ENCODE results near the gene GPHN.

Gene GPHN

DNA sequence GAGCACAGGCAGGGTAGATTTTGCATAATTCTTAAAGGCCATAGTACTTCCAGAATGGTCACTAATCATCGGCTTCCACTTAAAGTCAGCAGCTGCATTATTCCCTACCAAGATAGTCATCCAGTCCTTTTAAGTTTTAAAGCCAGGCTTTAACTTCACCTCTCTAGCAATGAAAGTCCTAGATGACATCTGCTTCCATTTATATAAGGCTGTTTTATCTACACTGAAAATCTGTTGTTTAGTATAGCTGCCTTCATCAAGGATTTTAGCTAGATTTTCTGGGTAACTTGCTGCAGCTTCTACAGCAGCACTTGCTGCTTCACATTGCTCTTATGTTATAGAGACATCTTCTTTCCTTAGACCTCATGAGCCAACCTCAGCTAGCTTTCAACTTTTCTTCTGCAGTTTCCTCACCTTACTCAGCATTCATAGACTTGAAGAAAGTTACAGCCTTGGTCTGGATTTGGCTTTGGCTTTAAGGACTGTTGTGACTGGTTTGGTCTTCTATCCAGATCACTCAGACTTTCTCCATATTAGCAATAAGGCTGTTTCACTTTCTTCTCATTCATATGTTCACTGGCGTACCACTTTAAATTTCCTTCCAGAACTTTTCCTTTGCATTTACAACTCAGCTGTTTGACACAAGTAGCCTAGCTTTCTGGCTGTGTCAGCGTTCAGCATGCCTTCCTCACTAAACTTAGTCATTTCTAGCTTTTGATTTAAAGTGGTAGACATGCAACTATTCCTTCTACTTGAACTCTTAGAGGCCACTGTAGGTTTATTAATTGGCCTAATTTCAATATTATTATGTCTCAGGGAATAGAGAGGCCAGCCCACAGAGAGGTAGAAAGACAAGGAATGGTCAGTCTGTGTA is 471.4 kb downstream of the GPHN start:
- H3K4me3 ChIP-seq (ENCODE audit: low read length), result no peak overlapping the region
- TF ChIP-seq, protein P1, sequence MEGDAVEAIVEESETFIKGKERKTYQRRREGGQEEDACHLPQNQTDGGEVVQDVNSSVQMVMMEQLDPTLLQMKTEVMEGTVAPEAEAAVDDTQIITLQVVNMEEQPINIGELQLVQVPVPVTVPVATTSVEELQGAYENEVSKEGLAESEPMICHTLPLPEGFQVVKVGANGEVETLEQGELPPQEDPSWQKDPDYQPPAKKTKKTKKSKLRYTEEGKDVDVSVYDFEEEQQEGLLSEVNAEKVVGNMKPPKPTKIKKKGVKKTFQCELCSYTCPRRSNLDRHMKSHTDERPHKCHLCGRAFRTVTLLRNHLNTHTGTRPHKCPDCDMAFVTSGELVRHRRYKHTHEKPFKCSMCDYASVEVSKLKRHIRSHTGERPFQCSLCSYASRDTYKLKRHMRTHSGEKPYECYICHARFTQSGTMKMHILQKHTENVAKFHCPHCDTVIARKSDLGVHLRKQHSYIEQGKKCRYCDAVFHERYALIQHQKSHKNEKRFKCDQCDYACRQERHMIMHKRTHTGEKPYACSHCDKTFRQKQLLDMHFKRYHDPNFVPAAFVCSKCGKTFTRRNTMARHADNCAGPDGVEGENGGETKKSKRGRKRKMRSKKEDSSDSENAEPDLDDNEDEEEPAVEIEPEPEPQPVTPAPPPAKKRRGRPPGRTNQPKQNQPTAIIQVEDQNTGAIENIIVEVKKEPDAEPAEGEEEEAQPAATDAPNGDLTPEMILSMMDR (conservative IDR thresholded peaks at IDR 0.05; ENCODE audit: low read depth, low read length), result no peak
- DNase-seq (ENCODE audit: low read depth), result no peak

DNA sequence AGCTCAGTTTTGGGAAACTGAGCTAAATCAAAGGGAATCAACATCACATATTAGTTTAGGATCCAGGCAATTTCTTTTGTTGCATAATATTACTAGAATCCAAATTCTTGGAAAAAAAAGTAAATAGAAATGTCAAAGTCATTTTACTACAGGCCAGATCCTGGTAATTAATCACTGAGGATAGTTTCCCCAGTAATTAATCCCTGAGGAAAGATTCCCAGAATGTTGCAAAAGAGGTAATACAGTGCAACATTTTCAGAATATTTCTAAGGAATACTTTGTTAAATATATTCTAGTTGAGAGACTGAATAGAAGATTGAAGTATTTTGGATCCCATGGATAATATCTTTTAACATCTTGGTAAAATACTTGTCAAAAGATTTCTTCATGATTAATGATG is 474.3 kb downstream of the GPHN start:
- no peak for DNase-seq (ENCODE audit: low read depth)
- H3K4me3 ChIP-seq (ENCODE audit: low read length), result no peak overlapping the region
- TF ChIP-seq, protein P1 (conservative IDR thresholded peaks at IDR 0.05; ENCODE audit: low read depth, low read length), result no peak

DNA sequence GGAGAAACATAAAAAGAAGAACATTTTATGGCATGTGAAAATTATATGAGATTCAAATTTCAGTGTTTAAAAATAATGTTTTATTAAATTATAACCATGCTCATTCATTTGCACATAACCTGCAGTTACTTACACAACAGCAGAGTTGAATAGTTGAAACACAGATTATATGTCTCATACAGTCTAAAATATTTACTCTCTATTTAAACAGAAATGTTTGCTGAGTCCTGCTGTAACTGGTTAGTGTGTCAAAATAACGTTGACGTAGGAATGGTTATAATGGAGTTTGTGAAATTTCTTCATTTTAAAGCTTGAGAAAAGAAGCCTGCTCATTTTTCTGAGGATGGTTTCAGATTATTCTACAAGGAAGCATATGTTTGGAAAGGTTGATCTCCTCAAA is 484.8 kb downstream of the GPHN start:
- H3K4me3 ChIP-seq (ENCODE audit: low read length), result no peak overlapping the region
- TF ChIP-seq, protein P1 (conservative IDR thresholded peaks at IDR 0.05; ENCODE audit: low read depth, low read length), result no peak
- no peak for DNase-seq (ENCODE audit: low read depth)

DNA sequence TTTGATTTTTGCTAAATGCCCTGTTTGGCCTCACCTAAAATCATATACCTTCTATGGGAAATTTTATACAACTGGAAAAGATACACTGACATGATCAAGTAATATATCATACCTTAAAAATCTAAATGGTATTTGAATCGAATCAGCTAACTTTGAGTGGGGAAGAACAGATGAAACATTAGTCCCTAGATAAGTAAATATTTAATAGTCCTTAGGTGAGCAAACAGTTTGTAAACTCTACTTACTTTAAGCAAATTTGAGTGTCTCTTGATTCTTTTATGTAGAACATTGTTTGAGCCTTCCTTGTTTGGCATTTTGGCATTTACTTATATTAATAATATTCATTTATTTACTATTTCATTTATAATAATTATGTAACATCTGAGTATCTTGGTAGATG is 485.6 kb downstream of the GPHN start:
- DNase-seq (ENCODE audit: low read depth), result no peak
- TF ChIP-seq, protein P1 (conservative IDR thresholded peaks at IDR 0.05; ENCODE audit: low read depth, low read length), result no peak
- H3K4me3 ChIP-seq (ENCODE audit: low read length), result no peak overlapping the region

DNA sequence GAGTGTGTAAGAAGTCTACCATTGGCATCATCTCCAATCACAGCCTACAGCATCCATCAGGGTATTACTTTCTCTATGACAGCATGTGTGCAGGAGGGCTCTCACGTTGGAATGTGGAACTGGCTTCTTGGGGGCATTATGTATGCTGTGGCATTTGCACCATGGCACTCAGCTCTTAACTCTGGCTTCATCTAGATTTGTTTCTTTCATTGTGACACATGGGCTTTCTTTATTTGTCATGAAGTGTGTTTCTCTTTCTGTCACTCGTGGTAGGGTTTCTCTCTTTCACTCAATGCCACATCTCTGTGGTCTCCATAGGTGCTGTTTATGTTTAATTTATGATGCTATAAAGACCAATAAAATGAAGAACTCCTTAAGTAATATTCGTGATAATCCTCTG is 490.1 kb downstream of the GPHN start:
- DNase-seq (ENCODE audit: low read depth), result no peak
- TF ChIP-seq, protein P1 (conservative IDR thresholded peaks at IDR 0.05; ENCODE audit: low read depth, low read length), result no peak
- no peak overlapping the region for H3K4me3 ChIP-seq (ENCODE audit: low read length)

DNA sequence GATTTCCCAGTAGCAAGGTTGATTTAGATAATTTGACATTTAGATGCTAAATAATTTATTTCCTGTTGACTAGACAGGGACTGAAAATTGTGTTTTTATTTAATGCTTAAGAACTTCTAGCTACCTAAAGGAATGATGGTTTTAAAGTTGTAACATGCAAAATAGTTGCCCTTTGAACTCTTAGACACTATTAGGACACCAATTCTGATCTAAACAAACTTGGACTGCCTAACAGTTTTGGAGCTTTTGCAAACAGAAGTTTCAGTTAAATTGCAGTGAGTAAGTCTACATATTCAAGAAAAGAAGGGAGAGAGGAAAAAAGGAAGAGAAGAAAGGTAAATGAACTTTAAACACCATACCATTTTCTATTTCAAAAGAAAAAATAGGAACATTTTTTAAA is 492.0 kb downstream of the GPHN start:
- no peak overlapping the region for H3K4me3 ChIP-seq (ENCODE audit: low read length)
- DNase-seq (ENCODE audit: low read depth), result no peak
- TF ChIP-seq, protein P1 (conservative IDR thresholded peaks at IDR 0.05; ENCODE audit: low read depth, low read length), result no peak

All from retinal pigment epithelial cell (primary cell).